Measurements from ENCODE around the gene ST7.
"Not testable (repeated sequence)": the region's sequence is repeated elsewhere in the genome, so short reads cannot be mapped to it uniquely, and the experiment has no call there.

Gene ST7

DNA sequence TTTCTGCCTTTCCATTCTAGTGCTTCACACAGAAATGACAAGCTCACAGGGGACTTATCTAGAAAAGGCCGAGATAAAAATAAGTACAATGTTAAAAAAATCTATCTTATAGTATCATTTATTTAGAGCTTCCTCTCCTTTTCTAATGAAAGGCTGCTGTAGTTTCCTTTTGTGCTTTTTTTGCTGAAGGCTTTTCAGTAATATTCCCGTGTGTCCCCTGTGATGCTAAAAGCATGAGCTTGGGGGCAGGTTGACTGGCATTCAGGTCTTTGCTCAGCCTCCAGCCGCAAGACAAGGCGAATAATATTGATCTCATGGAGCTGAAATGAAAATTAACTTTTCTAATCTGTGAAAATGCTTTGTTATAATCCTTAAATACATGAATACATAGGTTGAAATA is 143.0 kb downstream of the ST7 start:
- no peak for DNase-seq (ENCODE audit: low read depth)

DNA sequence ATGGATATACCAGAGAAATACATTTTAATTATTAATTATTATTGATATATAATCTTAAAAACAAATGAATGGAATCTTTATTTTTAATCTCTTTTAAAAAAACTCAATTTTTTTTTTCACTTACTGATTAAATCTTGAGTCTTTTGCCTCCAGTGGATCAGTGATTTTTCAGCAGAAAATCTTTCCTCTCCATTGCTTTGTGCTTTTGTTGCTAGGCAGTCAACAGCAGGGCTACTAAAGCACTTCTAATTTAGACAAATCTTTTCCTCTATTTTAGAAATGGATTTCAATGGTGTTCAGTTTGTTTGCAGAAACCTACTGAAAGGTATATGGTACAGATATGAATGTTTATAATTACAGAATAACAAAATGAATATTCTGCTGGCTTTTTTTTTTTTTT is 143.6 kb downstream of the ST7 start:
- no peak for DNase-seq (ENCODE audit: low read depth)

DNA sequence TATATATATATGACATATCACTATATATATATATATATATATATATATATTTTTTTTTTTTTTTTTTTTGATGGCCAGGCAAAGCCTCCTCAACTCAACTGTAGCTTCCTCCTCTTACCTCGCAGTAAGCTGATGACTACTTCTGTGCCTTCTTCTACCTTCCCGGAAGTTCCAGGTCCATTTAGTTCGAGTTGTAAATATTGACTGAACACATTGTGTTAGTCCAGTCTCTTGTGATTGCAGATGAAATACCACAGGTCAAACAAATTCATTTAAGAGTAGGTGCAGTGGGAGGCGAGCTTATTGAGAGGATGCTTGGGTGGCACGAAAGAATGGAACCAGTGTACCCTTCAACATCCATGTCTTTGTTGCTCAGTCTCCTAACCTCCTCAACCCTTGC is 144.6 kb downstream of the ST7 start:
- DNase-seq (ENCODE audit: low read depth): no peak

DNA sequence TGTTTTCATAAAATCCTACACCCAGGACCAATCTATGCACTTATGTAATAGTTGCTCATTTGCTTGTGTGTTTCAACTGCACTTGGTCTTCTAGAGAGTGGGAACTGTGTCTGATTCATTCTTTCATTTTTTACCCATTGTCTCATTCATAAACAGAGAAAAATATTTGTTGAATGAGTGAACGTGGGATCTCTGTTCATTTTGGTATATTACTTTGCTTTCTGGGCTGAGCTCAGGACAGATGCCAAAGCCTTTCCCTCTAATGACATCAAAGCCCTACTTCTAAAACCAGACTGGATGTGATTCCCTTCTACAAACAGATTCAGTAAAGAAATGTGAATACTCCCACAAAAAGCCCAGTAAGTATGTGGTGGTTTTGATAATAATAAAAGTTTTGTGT is 145.2 kb downstream of the ST7 start:
- DNase-seq (ENCODE audit: low read depth): no peak

DNA sequence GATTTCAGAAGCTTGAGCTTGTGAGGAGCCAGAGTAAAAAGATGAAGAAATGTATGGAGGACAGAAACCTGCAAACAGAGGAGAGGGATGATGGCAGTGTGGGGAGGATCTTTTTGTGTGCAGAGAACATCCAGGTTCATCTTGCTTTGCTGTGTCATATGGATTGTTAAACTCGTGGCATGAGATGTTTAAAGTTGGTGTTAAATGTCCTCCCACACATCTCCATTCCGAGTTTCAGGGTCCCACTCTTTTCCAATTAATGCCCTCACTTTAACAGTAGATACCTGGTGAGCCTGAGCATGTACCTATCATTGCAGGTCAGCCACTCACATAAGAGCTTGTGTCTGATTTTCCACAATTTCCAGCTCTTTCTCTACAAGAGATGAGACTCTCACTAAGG is 147.7 kb downstream of the ST7 start:
- no peak for DNase-seq (ENCODE audit: low read depth)

DNA sequence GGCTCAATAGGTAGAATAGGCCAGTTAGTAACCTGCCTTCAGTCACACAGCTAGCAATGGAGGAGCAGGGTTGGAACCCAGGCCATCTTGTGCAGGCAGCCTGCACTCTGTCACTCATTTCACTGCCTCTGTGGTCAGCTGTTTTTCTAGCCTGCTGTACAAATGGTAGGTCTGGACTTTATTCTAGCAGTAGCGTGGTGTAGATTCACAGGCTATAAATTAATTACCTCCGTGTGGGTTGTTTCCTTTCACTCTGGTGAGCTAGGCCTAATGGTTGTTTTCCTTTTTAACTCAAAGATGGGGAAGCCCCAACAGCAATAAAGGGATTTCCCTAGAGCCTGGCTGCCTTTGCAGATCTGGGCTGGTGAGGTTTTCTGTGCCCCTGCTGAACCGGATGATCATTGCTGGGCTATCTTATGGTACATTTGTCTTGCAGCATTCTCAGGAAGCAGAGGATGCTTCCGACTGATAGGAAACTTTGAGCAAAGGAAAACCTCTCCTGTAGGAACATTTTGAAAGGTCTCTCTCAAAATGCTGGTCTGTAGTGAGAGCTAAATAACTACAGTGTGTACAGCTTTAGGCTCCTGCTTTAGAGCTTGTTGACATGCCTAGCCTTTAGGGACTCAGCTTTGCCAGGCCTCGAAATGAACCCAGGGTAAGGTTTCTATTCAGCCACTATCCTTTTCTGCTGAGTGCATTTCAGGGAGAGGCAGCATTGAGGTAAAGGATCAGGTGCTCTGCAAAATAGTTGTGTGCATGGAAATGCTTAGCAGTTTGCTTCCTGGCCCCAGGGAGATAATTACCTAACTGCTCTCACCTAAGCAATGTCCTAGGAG is 157.4 kb downstream of the ST7 start:
- no peak for DNase-seq (ENCODE audit: low read depth)

DNA sequence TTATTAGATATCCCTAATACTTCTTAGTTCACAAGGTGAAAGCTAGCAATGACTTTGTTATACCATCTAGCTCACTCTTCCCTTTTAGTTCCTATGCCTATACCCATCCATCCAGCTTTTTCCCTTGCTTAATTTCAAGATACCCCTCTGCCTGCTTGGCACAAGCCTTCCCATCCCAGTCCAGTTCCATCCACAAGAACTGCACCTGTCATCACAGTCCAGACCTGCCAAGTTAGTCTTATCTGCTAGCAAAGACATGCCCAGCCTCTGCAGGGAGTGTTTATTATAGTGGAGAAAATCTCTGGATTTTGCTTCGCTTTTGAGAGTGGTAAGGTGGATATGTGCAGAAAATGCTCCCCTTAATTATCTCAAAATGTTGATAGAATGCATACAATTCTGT is 158.2 kb downstream of the ST7 start:
- DNase-seq (ENCODE audit: low read depth): no peak

DNA sequence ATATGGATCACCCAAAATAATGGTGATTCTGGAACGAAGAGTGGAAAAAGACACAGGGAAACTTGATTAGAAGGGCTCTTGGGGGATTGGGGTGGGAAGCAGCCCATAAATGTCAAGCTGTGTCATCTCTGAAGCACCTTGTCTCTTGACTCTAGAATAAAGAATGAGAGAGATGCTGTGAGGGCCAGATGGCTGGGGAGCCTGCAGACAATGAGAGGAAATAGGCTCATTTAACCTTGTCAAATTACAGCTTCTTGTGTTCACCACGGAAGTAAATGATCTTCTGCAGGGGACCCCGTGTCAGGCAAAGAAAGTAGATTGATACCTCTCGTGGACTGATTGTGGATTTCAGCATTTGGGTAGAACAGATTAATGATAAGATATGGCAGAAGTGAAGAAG is 159.3 kb downstream of the ST7 start:
- no peak for DNase-seq (ENCODE audit: low read depth)

DNA sequence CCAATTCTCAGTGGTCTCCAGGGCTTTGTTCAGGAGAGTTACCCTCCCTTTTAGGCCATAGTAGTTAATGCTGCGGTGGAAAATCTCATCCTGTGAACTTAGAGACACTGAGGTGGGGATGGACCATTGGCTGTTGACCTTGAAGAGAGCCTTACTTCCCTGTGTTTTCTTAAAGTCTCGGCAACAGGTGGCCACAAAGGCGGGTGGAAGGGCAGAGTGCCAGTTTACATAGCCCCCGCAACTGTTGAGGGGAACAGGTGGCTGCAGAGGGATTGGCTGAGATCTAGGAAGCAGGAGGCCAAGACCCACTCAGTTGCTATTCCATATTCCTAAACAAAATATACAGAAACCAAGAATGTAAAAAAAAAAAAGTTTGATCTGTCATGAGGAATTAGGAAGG is 160.6 kb downstream of the ST7 start:
- no peak for DNase-seq (ENCODE audit: low read depth)

DNA sequence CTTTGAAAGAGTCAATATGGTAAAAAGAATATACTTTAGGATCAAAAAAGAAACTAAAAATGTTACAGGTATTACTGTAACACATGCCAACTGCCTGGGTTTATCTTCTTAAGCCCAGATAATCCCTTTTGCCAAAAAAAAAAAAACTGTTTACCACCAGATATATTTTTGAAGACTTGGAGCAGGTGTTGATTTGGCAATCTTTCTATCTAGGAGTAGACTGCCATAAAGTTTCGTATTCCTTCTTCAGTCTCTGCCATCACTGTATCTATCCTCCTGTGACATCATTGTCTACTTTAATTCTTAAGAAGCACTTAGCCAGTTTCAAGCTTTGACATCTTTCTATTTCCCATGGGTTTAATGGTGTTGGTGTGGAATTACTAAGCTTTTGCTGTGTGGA is 161.0 kb downstream of the ST7 start:
- DNase-seq (ENCODE audit: low read depth): no peak

DNA sequence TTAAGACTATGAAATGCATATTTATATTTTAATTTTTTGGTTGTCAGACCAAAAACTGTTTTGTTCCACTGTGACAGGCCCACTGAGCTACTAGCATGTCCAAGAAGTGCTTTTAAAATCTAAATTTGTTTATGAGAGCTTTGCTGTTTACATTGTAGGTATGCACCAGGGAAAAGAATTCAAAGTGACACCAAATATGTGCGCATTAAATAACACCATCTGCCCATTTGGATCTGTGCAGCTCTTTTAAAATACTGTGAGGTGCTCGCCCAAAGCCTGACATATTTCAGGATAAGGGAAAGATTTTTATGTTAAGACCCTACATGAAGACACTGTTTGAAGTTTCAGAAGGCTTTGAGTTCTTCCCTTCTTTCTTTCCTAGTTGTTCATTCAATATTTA is 162.9 kb downstream of the ST7 start:
- no peak for DNase-seq (ENCODE audit: low read depth)

DNA sequence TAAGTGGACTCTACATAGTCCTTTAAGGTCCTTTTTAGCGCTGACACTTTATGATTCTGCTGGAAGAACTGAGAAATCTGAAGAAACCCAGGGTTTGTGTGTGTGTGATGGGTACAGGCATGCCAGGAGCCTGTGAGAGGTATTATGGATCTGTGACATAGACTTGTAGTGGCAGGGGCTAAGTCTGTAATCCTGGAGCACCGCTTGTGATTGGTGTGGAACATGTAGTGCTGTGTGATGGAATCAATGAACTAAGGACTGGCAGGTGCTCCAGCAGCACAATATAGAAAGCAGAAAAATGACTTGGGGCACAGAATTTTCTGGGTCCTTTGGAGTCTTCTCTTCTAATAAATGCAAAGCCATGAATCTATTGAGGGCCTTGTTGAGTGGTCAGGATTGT is 163.9 kb downstream of the ST7 start:
- no peak for DNase-seq (ENCODE audit: low read depth)

DNA sequence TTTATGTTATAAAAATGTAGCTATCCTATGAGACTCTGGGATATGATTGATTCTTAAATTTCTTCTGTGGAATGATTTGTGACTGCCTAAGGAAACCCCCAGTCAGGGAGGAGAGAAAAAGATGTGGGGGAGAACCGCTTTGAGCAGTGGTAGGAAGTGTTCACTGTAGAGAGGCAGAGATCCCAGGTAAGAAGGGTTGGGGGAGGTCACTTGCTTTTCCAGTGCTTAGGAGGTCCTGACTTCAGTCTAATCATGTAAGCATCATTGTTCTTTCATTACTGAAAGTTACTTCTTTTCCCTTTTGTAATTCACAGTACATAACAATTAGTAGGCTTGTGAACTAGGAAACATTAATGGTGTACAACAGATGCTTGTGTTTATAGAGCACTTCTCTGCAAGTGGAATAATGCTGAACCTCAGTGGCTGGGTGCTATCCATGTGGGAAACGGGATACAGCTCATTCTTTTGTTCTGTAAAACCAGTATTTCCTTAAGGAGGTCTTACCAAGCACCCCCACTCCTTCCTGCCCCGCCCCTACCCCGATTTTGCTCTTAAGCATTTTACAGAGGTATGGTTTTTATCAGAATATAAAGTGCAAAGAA is 165.4 kb downstream of the ST7 start:
- no peak for DNase-seq (ENCODE audit: low read depth)

DNA sequence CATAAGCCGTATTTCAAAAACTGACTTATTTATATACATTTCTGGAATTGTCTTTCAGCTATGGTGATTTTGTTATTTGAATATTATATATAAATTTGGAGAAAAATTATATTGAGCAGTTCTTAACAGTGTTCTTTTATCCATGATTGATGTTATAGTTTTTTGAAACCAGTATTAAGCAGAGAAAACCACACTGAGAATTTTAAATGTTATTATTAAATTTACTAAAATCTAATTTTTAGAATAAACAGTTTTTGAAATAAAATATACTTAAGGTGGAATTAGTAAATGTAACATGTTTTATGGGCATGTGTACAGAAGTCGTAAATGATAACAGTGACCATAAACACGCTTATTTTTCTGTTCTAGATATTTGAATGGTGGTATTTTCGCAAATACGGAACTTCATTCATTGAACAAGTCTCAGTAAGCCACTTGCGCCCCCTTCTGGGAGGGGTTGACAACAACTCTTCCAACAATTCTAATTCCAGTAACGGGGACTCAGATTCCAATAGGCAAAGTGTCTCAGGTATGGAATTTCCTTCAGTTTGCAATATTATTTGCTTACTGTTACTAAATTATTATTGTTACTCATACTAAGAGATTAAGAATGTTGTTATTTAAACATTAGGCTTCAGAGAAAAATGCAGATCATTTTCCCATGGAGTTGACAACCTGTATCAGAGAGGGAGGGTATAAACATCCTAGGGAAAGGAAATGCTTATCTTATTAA is 166.1 kb downstream of the ST7 start:
- DNase-seq (ENCODE audit: low read depth): peak; percentile 56

DNA sequence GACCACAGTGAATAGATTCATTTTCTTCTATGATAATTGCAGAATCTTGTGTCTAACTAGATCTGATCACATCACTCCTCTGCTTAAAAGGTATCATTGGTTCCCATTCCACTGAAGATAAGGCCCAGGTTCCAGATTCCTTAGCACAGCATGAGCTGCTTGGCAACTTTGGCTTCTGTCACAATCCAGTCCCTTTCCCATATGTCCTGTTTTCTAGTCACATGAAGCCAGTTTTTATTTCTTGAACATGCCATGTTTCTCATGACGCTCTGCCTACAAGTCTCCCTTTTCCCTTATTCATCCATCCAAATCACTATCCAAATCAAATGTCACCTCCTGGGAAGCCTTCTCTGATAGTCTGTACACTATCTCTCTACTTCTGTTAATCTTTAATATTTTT is 167.0 kb downstream of the ST7 start:
- DNase-seq (ENCODE audit: low read depth): not testable (repeated sequence)

DNA sequence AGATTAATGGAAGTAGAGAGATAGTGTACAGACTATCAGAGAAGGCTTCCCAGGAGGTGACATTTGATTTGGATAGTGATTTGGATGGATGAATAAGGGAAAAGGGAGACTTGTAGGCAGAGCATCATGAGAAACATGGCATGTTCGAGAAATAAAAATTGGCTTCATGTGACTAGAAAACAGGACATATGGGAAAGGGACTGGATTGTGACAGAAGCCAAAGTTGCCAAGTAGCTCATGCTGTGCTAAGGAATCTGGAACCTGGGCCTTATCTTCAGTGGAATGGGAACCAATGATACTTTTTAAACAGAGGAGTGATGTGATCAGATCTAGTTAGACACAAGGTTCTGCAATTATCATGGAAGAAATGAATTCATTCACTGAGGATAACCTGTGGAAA is 168.7 kb downstream of the ST7 start:
- not testable (repeated sequence) for DNase-seq (ENCODE audit: low read depth)

DNA sequence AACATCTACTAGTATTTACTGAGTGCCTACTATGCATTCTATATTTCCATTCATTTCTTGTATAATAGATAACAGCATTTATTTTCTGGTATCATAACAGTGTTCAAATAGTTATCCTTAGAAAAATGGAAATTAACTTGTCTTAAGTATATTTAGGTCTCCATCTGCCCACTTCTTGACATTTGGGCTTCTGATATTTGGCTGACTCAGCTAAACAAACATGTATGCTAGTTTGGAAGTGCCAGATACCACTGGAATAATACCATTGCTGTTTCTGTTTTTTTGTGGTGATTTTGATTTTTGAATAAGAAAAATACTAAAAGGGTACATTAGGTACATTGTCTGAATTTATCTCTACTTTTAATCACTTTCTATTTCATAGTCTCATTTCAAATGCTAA is 169.2 kb downstream of the ST7 start:
- no peak for DNase-seq (ENCODE audit: low read depth)

DNA sequence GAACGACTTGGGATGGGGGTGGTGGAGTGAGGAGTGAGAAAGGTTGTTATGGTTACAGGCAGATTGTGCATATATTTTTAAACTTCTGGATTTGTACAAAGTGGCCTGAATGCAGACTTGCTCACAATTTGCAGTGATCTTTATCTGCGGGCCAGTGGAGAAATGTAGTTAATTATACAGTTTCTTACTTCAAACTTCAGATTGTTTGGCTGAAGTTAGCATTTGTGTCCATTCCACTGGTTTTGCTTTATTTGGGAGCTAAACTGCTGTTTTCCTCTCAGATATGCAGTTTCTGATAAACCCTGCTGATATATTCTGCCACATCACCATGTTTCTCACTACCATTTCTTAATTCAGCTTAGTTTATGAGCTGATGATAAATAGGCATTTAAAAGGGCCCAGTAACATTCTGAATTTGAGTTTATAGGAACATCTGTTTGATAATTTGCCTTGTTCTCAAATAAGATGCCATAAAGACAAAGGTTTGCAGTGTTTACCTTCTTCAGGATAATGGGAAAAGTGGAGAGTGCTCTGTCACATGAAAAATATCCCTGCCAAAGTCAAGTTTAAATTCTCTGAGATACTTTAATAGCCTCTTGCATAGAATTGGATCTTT is 170.1 kb downstream of the ST7 start:
- no peak for DNase-seq (ENCODE audit: low read depth)

DNA sequence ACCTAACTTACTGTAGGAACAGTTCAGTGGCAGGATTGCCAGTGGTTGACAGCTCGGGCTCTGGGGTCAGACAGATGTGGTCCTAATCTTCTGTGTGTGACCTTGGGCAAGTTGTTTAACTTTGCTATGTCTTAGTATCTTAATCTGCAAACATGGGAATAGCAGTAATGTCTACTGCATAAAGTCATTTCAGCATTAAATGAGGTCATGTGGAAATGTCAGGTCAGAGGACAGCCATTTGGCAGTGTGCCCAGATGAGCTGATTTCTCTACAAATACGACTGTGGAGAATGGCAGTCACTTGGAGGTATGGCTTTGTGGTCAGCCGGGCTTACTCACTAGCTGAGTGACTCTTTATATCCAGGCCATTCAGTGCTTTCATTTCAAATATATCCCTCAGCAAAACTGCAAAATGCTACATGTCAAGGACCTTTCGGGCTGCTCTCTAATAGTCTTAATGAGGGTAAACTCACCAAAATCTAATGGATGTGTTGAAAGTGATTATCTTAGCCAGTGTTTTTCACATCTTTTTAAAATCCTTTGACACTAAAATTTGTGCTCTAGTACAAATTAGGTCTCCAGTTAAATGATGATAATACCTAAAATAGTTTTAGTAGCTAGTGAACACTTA is 171.4 kb downstream of the ST7 start:
- no peak for DNase-seq (ENCODE audit: low read depth)

DNA sequence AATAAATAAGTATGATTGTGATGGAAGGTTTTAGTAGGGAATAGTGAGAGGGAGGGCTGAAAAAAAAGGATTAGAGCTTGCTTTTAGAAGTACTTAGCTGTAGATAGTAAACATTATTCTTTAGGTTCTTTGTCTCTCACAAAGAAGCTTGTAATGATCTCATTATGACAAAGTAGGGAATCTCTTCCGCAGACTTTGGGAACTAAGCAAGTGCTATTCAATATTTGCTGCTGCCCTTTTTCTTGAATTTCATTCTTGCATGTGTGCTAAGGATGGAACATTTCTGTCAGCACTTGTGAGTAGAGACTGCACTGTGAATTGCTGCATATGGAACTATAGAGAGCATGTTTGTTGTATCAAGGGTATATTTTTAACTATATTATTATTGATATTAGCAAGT is 173.4 kb downstream of the ST7 start:
- no peak for DNase-seq (ENCODE audit: low read depth)

DNA sequence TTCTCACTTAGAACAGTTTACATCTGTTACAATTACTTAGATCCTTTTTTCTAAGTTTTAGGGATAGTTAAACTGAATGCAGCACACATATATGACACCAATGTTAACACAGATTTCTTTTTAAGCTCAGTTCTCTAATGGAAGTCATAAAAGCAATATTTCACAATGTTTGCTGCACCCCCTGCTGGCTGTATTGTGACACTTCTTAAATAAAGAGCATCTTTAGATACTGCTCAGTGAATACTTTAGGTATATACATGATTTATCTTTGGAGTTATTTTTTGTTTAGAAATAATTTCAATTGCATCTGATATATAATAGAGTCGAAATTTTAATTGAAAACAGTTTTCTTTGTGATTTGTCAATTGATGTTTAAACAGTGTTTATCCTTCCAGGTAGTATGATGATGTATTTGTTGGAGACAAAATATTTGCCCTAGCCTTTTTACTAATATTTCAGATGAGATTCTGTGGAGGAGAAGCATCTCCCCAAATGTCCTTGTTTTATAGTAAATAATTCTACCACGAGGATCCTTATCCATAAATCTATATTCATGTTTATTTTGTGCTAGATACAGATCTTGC is 174.4 kb downstream of the ST7 start:
- no peak for DNase-seq (ENCODE audit: low read depth)

DNA sequence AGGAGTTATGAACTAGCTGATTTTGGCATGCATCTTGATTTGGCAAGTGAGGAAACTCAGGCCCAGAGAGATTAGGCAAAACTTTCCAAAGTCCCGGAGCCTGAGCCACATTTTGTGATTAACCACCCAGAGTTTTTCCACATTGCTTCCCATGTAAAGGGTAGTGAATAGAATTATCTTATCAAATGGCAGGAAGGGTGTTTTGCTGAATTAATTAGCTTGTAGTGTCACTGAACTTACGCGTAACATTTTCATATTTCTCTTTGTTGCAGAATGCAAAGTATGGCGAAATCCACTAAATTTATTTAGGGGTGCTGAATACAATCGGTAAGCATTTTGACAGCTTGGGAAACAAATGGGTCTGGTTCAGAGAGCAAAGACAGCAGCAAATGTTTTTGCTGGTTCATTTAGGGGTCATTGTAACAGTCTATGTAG is 176.2 kb downstream of the ST7 start:
- DNase-seq (ENCODE audit: low read depth): no peak

Measured in stimulated activated CD8-positive, alpha-beta memory T cell treated with anti-CD3 and anti-CD28 coated beads, Interleukin-15, amount 100 ng/mL, for 24 hours (primary cell).